Osteoblast (primary cell): ENCODE measurements around the gene HOXB5. TPM values are rescaled to one million over a fixed set of nuclear protein-coding genes. Genes with fewer than 3 reads are reported as not detected.

Source experiments
- DNase-seq: peaks from one replicate; pipeline ENCODE4 v3.0.0; 2011; ENCODE audit warnings: low spot score, mixed read lengths; ENCODE audit not compliant: insufficient read length; ENCODE audit errors: missing footprints
- H2AFZ ChIP-seq: 2 replicates; pipeline ENCODE4 v1.6.0; 2011; ENCODE audit warnings: mild to moderate bottlenecking, low read length
- H3K27ac ChIP-seq: 2 replicates; pipeline ENCODE4 v1.5.1; 2011; ENCODE audit warnings: mild to moderate bottlenecking, low read depth, low read length, moderate library complexity
- H3K27me3 ChIP-seq: 2 replicates; pipeline ENCODE4 v1.6.0; 2012; ENCODE audit warnings: mild to moderate bottlenecking, control low read depth, inconsistent platforms, low read length, moderate library complexity; ENCODE audit not compliant: insufficient read depth
- H3K36me3 ChIP-seq: 2 replicates; pipeline ENCODE4 v1.5.1; 2011; ENCODE audit warnings: mild to moderate bottlenecking, low read length, control low read depth, moderate library complexity; ENCODE audit not compliant: insufficient read depth
- H3K4me1 ChIP-seq: 2 replicates; pipeline ENCODE4 v1.5.1; 2011; ENCODE audit warnings: mild to moderate bottlenecking, low read length, control low read depth, moderate library complexity; ENCODE audit not compliant: insufficient read depth
- H3K4me2 ChIP-seq: 2 replicates; pipeline ENCODE4 v1.6.0; 2011; ENCODE audit warnings: mild to moderate bottlenecking, low read length; ENCODE audit not compliant: insufficient read depth
- H3K4me3 ChIP-seq: fragments of 200-600 bp; sonication (generic); 3 replicates; pipeline ENCODE4 v1.5.1; 2012; ENCODE audit warnings: mild to moderate bottlenecking, low read length, inconsistent platforms; ENCODE audit not compliant: insufficient read depth
- H3K79me2 ChIP-seq: 2 replicates; pipeline ENCODE4 v1.6.0; 2012; ENCODE audit warnings: mild to moderate bottlenecking, low read length, control low read depth, inconsistent platforms; ENCODE audit not compliant: insufficient read depth
- H3K9me3 ChIP-seq: 2 replicates; pipeline ENCODE4 v1.5.1; 2011; ENCODE audit warnings: low read depth, low read length, control low read depth
- H4K20me1 ChIP-seq: 2 replicates; pipeline ENCODE4 v1.6.0; 2012; ENCODE audit warnings: mild to moderate bottlenecking, low read length, control low read depth; ENCODE audit not compliant: insufficient read depth
- total RNA-seq: library from RNA; depleted of rRNA; stranded (reverse); fragments of >200 nt; gene quantifications from 2 replicates; pipeline ENCODE4 v1.2.3, GENCODE V29; 2012
- TF ChIP-seq, protein P1 (sequence below): IDR thresholded peaks from 2 replicates; pipeline ENCODE4 v1.5.1; 2011; ENCODE audit warnings: mild to moderate bottlenecking, low read depth, low read length, moderate library complexity; ENCODE audit errors: extremely low read depth

Gene HOXB5
- total RNA-seq, 1 donor, result not detected

- DNase-seq, result no peak
- Histone ChIP-seq H3K79me2 (no peaks in the 10 kb centered on the region), H3K4me2 (no peak overlapping the region), H4K20me1 (no peaks in the 10 kb centered on the region), H3K27me3 (peaks cover 97% of the 10 kb centered on the region), H3K9me3 (no peaks in the 10 kb centered on the region), H3K4me3 (no peak overlapping the region), H3K36me3 (no peaks in the 10 kb centered on the region), H3K27ac (no peak overlapping the region), H2AFZ (no peak overlapping the region), H3K4me1 (no peaks in the 10 kb centered on the region)
- TF ChIP-seq, protein P1, sequence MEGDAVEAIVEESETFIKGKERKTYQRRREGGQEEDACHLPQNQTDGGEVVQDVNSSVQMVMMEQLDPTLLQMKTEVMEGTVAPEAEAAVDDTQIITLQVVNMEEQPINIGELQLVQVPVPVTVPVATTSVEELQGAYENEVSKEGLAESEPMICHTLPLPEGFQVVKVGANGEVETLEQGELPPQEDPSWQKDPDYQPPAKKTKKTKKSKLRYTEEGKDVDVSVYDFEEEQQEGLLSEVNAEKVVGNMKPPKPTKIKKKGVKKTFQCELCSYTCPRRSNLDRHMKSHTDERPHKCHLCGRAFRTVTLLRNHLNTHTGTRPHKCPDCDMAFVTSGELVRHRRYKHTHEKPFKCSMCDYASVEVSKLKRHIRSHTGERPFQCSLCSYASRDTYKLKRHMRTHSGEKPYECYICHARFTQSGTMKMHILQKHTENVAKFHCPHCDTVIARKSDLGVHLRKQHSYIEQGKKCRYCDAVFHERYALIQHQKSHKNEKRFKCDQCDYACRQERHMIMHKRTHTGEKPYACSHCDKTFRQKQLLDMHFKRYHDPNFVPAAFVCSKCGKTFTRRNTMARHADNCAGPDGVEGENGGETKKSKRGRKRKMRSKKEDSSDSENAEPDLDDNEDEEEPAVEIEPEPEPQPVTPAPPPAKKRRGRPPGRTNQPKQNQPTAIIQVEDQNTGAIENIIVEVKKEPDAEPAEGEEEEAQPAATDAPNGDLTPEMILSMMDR, result no peak
Measured at GRCh38 chr17:48596000-48596734, 2.6 kb upstream of the HOXB5 start.

DNA sequence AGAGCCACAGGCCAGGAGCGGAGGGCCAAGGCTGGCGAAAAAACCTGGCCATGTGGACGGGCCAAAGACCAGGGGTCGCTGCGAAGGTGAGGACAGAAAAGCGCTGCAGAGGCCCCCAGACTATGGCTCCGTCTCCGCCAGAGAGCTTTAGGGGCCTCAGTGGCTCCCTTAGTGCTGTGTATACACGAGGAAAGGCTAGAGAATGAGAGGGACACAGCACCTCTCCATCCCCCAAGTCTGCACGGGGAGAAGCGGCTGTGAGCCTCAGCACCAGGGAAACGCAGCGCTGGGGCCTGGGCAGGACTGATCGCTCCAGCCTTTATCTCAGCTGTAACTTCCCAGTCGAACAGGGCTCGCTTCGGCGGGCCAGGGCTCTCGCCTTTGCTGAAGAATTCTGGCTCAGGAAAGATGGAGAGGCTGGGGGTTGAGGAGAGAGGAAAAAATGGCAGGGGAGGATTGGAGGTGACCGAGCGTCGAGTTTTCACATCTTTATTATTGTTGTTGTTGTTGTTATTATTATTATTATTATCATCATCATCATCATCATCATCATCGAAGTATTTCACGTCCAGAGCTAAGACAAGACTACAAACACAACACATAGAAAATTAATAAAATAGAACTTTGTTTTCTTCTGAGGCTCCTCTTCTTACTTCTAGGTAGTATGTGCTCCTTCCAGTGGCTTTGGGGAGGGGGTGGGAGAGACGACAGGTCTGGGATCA lies 1.9 kb upstream of the HOXB5 start:
- Histone ChIP-seq H3K36me3 (no peaks in the 10 kb centered on the region), H3K4me2 (no peak overlapping the region), H2AFZ (no peak overlapping the region), H4K20me1 (no peaks in the 10 kb centered on the region), H3K27ac (no peak overlapping the region), H3K79me2 (no peaks in the 10 kb centered on the region), H3K4me1 (no peaks in the 10 kb centered on the region), H3K9me3 (no peaks in the 10 kb centered on the region), H3K4me3 (no peak overlapping the region), H3K27me3 (peaks cover 97% of the 10 kb centered on the region)
- no peak for DNase-seq
- TF ChIP-seq, protein P1, result no peak

DNA sequence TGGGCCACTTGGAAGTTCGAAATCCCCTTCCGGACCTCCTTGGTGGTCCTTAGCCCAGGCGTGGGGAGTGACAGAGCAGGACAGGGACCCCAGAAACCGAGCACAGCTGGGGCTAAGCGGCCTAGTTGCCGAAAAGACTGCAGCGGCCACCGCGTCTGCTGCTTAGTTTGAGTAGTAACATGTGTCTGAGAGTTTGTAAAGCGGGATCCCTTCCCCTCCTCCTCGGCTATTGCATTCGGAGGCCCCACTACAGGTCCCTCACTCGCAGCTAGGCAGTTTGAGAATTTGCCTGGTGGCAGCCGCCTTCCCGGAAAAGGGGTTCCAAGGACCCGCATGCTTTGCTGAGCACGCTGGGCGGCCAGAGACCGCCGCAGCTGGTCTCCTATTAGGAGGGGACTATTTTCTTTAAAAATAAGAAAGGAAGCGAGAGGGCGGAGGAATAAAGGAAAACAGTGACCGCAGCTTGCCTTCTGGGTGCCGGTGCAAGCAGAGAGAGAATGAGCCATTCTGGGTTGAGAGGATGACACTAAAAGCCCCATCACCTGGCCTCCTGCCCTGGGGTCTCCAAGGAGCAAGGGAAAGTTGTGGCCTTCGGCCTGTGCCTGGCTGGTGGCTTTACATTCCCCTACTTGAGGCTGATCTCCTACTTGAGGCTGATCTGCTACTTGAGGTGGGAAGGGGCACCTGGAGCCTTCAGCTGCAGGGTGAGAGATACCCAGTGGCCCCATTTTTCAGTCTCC lies 1.1 kb upstream of the HOXB5 start:
- no peak overlapping the region for H2AFZ ChIP-seq
- H3K27ac ChIP-seq, result no peak overlapping the region

More for the DNA sequence above, 1.1 kb upstream of the HOXB5 start:
- Histone ChIP-seq H3K4me2 (no peak overlapping the region), H3K4me3 (no peak overlapping the region), H3K9me3 (no peaks in the 10 kb centered on the region), H3K27me3 (peaks cover 97% of the 10 kb centered on the region), H3K36me3 (no peaks in the 10 kb centered on the region), H3K4me1 (no peaks in the 10 kb centered on the region), H3K79me2 (no peaks in the 10 kb centered on the region), H4K20me1 (no peaks in the 10 kb centered on the region)
- TF ChIP-seq, protein P1, result no peak
- no peak for DNase-seq
